Gastroesophageal sphincter (tissue), 4 donors: ENCODE results near the gene CTNNBL1. TPM values are rescaled to one million over a fixed set of nuclear protein-coding genes. Genes with fewer than 3 reads are reported as not detected.

Source experiments
- ATAC-seq: fragments of 150-250 bp; one replicate; pipeline ENCODE4 v1.9.1; 2016; ENCODE audit warnings: mild to moderate bottlenecking, moderate library complexity
- H3K27ac ChIP-seq, 4 donors: fragments of 200-600 bp; sonication (generic) in 3 of 4; 1 replicate in 3 of 4; 2 replicates in 1 of 4; pipeline ENCODE4 v1.5.1; 2016 to 2019
- H3K27me3 ChIP-seq: fragments of 200-600 bp; sonication (generic); one replicate; pipeline ENCODE4 v1.5.1; 2019
- H3K36me3 ChIP-seq, 2 donors: fragments of 200-600 bp; sonication (generic); one replicate each; pipeline ENCODE4 v1.5.1; 2019; ENCODE audit warnings: control low read depth in 1 of 2
- H3K4me1 ChIP-seq, 3 donors: fragments of 200-600 bp; sonication (generic); 1 replicate in 2 of 3; 2 replicates in 1 of 3; pipeline ENCODE4 v1.5.1; 2016 to 2019; ENCODE audit warnings: control low read depth in 2 of 3
- H3K4me3 ChIP-seq, 2 donors: fragments of 200-600 bp; sonication (generic); one replicate each; pipeline ENCODE4 v1.5.1; 2019; ENCODE audit warnings: mild to moderate bottlenecking in 1 of 2, moderate library complexity in 1 of 2
- H3K9me3 ChIP-seq, 3 donors: fragments of 200-600 bp; sonication (generic); one replicate each; pipeline ENCODE4 v1.5.1; 2017 to 2019; ENCODE audit warnings: control low read depth in 2 of 3
- CTCF ChIP-seq, 4 experiments: fragments of 200-600 bp in 2 of 4; fragments of 450-650 bp in 2 of 4; sonication (generic) in 1 of 4; IDR thresholded peaks; one replicate each; pipeline ENCODE4 v1.5.1; 2017 to 2019; ENCODE audit warnings: antibody characterized with exemption in 4 of 4, mild to moderate bottlenecking in 2 of 4, moderate library complexity in 2 of 4
- EP300 ChIP-seq: sonication (generic); formaldehyde crosslinking; IDR thresholded peaks from one replicate; pipeline ENCODE4 v1.6.1; 2017; ENCODE audit warnings: antibody characterized with exemption, mild to moderate bottlenecking
- POLR2A ChIP-seq, 2 donors: fragments of 450-650 bp; IDR thresholded peaks; one replicate each; pipeline ENCODE4 v1.6.1; 2017; ENCODE audit warnings: antibody characterized with exemption in 2 of 2, mild to moderate bottlenecking in 2 of 2, moderate library complexity in 1 of 2
- POLR2AphosphoS5 ChIP-seq: sonication (generic); formaldehyde crosslinking; IDR thresholded peaks from one replicate; pipeline ENCODE4 v1.6.1; 2017; ENCODE audit warnings: antibody characterized with exemption
- WGBS, 2 donors: methylation state at CpG; one replicate each; pipeline ENCODE4 v1.1.5; 2018; ENCODE audit warnings: low coverage in 1 of 2; 5-methylcytosine and 5-hydroxymethylcytosine counted together
- total RNA-seq, 4 donors: library from RNA; depleted of rRNA; stranded (reverse); fragments of >200 nt; gene quantifications; one replicate each; pipeline ENCODE4 v1.1.0, GENCODE V29; 2016

CTNNBL1 gene
- total RNA-seq, 4 donors from 2014 or later = 43.8 to 58.4 (median 47.1) TPM

DNA sequence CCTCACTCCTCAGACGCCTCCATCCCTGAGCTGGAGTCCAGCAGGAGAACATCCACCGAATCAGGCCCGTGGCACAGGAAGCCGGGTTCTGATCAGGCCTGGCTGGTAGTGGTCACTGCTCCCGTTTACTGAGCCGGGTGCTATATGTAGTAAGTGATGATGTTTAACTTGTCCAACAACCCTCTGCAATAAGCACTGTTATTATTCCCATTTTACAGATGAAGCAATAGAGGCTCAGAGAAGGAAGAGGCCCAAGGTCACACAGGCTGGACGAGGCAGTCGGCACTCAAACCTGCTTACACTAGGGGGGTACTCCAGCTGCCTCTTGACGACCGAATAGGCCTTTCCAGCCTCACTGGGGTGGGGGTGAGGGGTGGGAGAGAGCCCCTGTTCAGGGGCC, 194.8 kb downstream of the CTNNBL1 start:
- Histone ChIP-seq H3K4me3 (no peak overlapping the region), H3K27ac (no peak overlapping the region), H3K27me3 (no peaks in the 10 kb centered on the region), H3K9me3 (no peaks in the 10 kb centered on the region), H3K4me1 (no peaks in the 10 kb centered on the region), H3K36me3 (no peaks in the 10 kb centered on the region)
- ATAC-seq = no peak
- TF ChIP-seq POLR2AphosphoS5 (no peak), POLR2A (IDR thresholded peaks at IDR 0.05) (no peak), EP300 (no peak), CTCF (IDR thresholded peaks at IDR 0.05) (no peak)
- WGBS, 2 donors = 100% methylated on average over 8 of the region's 10 CpGs; no CpG with 5 or more reads in 1 of the 2 donors

DNA sequence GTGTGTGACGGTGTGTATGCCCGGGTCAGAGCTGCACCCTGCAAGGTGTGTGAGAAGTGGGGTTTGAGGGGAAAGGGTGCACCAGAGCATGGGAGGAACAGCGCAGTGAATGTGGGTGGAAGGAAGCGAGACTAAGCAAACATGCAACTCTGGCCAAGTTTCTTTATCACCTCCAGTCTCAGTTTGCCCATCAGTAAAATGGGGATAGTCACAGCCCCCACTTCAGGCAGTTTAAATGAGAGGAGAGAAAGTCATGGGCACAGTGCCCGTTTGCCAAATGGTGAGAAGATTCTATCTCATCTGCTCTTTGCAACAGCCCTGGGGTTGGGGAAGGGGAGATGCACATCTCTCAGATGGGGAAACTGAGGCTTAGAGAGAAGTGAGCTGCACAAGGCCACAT, 196.3 kb downstream of the CTNNBL1 start:
- Histone ChIP-seq H3K36me3 (no peaks in the 10 kb centered on the region), H3K9me3 (no peaks in the 10 kb centered on the region), H3K4me1 (no peaks in the 10 kb centered on the region), H3K27ac (no peak overlapping the region), H3K4me3 (no peak overlapping the region), H3K27me3 (no peaks in the 10 kb centered on the region)
- WGBS, 2 donors = 83 to 85% methylated on average over 3 to 4 of the region's 5 CpGs
- TF ChIP-seq POLR2A (IDR thresholded peaks at IDR 0.05) (no peak), EP300 (no peak), POLR2AphosphoS5 (no peak), CTCF (IDR thresholded peaks at IDR 0.05) (no peak)
- ATAC-seq = no peak

- H3K36me3 ChIP-seq = no peaks in the 10 kb centered on the region
- TF ChIP-seq CTCF (IDR thresholded peaks at IDR 0.05) (no peak), EP300 (no peak), POLR2AphosphoS5 (no peak), POLR2A (IDR thresholded peaks at IDR 0.05) (no peak)
- H3K9me3 ChIP-seq = no peaks in the 10 kb centered on the region
- WGBS, 2 donors = no CpG with 5 or more reads among the region's 13 CpGs
- H3K27ac ChIP-seq = no peak overlapping the region
- no peak overlapping the region for H3K4me3 ChIP-seq
- no peak for ATAC-seq
- no peaks in the 10 kb centered on the region for H3K27me3 ChIP-seq
- H3K4me1 ChIP-seq = no peaks in the 10 kb centered on the region
These were observed 196.8 kb downstream of the CTNNBL1 start for GRCh38 chr20:37890643-37891042.

DNA sequence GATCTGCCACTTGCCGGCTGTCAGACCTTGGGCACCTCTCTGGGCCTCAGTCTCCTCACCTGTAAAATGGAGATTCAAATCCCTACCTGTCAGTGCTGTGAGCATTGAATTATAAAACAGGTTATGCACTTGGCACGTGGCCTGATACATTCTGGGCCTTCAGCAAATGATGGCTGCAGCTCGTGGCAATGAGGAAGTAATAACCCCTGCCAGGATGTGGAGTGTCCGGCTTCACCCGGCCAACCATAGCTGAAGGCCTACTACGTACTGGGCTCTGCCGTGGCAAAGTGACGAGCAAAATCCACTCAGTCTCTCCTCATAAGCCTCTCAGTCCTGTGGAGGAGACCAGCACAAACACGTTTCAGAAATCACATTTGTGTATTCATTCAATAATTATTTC, 198.2 kb downstream of the CTNNBL1 start:
- Histone ChIP-seq H3K27ac (no peak overlapping the region), H3K4me1 (peaks cover 0 to 4% (median 0%) of the 10 kb centered on the region in 3 donors), H3K27me3 (no peaks in the 10 kb centered on the region), H3K4me3 (no peak overlapping the region), H3K9me3 (no peaks in the 10 kb centered on the region), H3K36me3 (no peaks in the 10 kb centered on the region)
- WGBS, 2 donors = 47 to 50% methylated on average over 3 to 5 of the region's 9 CpGs
- TF ChIP-seq POLR2A (IDR thresholded peaks at IDR 0.05) (no peak), POLR2AphosphoS5 (no peak), CTCF (IDR thresholded peaks at IDR 0.05) (no peak), EP300 (no peak)
- no peak for ATAC-seq

GRCh38 chr20:37893566-37894241, 199.9 kb downstream of the CTNNBL1 start:
- H3K27ac ChIP-seq = no peak overlapping the region
- no peak for ATAC-seq
- TF ChIP-seq EP300 (no peak), CTCF (IDR thresholded peaks at IDR 0.05) (no peak), POLR2A (IDR thresholded peaks at IDR 0.05) (no peak), POLR2AphosphoS5 (no peak)
- no peaks in the 10 kb centered on the region for H3K27me3 ChIP-seq
- 59 to 93% methylated on average over 2 to 5 of the region's 5 CpGs for WGBS, 2 donors
- no peaks in the 10 kb centered on the region for H3K36me3 ChIP-seq
- H3K4me1 ChIP-seq = peaks cover 0 to 21% (median 0%) of the 10 kb centered on the region in 3 donors
- H3K4me3 ChIP-seq = no peak overlapping the region
- no peaks in the 10 kb centered on the region for H3K9me3 ChIP-seq
